SK-N-SH (cell line): Measurements from ENCODE around the gene CMTM8.

ENCODE experiments used
- CTCF ChIP-seq: fragments of 200-600 bp; sonication (generic); IDR thresholded peaks from 2 replicates; pipeline ENCODE4 v1.6.1; 2017; ENCODE audit warnings: antibody characterized with exemption, mild to moderate bottlenecking, moderate library complexity
- NFIC ChIP-seq: IDR thresholded peaks from 2 replicates; pipeline ENCODE4 v1.4.0; 2012; ENCODE audit warnings: borderline replicate concordance
- POLR2AphosphoS5 ChIP-seq: IDR thresholded peaks from 2 replicates; pipeline ENCODE4 v1.6.1; 2012; ENCODE audit warnings: low read depth, low read length
- SIN3A ChIP-seq: IDR thresholded peaks from 2 replicates; pipeline ENCODE4 v1.6.1; 2012; ENCODE audit warnings: low read depth, mild to moderate bottlenecking, low read length, moderate library complexity, borderline replicate concordance

- TF ChIP-seq CTCF (no peak), NFIC (0 out of 2 replicates have a peak, but pooled peaks have one; percentile 2), POLR2AphosphoS5 (peak; percentile 61; the same call in 1 of the 2 replicates), SIN3A (0 out of 2 replicates have a peak, but pooled peaks have one; percentile 7)
Observed at GRCh38 chr3:32391643-32392535, 153.4 kb downstream of the CMTM8 start, which contains the start of gene CMTM7.
